NCI-H187 (cell line): ENCODE data around the gene ILDR1.

Source experiments
- DNase-seq, 2 experiments: peaks; one replicate each; lab custom pipeline; 2025; lab: John Stamatoyannopoulos, UW

Gene ILDR1

DNA sequence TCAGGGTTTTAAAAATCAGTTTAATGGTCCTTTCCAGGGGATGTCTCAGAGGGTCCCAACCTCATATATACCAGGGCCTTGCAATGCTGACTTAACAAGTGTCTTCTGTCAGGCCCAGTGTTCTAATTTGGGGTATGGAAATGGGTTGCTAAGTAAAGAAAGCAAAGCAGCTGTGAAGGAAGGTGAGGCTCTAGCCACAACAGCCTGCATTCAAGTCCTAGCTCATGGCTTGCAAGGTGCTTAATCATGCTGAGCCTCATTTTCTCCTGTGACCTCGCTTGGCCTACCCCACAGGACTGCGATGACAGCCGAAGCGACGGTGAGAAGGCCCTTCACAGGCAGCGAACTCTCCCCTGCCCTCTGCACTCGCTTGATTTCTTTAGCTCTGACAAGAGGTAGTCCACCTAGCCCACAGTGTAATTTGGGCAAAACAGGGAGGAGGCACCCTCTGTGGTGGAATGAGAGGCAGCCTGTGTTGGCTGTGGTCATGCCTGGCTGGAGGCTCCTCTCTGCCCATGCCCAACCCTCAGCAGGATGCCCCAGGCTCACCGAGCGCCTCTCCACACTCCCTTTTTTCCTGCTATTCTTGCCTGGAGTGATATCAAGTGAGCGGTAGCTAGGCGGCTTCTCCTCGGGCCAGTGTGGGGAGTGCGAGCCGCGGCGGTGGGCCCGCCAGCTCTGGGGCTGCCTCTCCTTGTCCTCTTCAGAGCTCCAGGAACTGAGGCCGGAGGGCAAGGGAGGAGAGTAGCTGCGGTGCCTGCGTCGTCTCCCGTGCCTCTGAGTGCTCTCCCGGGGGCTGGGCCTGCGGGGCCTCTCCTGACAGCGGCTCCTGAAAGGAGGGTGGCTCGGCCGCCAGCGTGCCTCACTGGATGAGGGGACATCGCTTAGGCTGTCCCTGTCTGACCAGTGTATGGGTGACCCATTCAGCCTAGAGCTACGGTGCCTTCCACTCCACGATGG lies 29.2 kb downstream of the ILDR1 start:
- no peak for DNase-seq

DNA sequence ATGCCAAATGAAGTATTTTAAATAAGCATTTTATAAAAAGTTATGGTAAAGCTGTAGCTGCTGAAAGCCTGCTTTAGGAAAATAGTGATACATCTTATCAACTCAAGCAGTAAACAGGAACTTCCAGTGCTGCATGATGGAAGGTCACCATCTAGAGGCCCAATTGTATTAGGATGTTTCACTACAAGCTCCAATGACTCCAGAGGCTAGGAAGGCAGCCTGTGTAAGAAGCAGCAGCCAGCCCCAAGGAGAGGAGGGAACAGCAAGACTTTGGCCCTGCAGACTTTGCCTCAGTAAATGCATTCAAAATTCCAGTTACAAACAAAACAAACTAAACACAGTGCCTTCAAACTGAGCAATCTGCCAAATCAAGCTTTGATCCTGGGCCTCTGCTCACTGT lies 32.1 kb downstream of the ILDR1 start:
- DNase-seq, result no peak

DNA sequence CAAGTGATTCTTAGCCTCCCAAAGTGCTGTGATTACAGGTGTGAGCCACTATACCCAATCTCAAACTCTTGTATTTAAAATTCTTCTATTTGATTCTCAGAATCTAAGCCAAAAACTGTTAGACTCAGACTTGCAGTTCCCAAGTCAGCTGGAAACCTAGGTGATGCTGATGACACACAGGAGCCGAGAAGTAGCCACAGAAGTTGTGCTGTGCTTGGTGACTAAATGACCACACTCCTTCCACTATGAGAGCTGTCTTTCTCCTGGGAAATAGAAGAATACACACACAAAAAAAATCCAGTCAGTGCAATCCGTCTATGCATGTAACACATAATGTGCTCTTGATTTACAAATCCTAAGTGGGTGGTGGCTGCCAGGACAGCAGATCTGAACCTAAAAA lies 33.9 kb downstream of the ILDR1 start:
- DNase-seq, result no peak

DNA sequence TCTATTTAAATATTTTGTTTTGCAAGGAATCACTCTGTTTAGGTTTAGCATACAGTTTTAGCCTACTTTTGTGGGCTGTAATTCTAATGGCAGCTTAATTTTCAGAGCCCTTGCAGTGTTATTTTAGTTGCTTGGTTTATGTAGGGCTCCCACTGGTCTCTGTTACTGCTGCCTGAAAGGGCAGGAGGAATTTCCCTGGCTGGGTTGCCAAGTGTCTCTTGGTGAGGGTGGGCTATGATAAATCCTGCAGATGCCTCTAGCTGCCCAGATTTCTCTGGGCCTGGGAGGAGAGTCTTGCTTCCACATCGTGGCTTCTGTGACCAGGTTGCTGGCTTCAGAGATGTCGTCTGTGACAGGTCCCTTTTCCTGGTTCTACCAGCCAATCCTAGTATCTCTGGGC lies 36.2 kb downstream of the ILDR1 start:
- DNase-seq, result no peak

DNA sequence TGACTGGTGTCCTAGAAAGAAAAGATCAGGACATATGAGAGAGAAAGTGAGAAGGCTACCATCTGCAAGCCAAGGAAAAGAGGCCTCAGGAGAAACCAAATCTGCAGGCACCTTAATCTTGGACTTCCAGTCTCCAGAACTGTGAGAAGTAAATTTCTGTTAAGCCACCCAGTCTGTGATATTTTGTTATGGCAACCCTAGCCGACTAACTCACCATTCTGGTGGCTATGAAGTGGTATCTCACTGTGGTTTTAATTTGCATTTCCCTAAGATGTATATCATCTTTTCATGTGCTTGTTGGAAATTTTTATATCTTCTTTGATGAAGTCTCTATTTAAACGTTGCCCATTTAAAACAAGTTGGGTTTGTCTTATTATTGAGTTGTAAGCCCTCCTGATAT lies 40.6 kb downstream of the ILDR1 start:
- DNase-seq, result no peak

DNA sequence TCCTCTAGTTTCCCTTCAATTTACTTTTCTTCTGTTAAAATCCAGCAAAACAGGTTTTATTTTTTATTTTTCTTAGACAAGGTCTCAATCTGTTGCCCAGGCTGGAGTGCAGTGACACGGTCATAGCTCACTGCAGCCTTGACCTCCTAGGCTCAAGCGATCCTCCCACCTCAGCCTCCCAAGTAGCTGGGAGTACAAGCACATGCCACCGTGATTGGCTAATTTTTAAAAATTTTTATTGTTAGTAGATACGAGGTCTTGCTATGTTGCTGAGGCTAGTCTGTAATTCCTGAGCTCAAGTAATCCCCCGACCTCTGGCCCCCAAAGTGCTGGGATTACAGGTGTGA lies 41.6 kb downstream of the ILDR1 start:
- DNase-seq, result no peak

DNA sequence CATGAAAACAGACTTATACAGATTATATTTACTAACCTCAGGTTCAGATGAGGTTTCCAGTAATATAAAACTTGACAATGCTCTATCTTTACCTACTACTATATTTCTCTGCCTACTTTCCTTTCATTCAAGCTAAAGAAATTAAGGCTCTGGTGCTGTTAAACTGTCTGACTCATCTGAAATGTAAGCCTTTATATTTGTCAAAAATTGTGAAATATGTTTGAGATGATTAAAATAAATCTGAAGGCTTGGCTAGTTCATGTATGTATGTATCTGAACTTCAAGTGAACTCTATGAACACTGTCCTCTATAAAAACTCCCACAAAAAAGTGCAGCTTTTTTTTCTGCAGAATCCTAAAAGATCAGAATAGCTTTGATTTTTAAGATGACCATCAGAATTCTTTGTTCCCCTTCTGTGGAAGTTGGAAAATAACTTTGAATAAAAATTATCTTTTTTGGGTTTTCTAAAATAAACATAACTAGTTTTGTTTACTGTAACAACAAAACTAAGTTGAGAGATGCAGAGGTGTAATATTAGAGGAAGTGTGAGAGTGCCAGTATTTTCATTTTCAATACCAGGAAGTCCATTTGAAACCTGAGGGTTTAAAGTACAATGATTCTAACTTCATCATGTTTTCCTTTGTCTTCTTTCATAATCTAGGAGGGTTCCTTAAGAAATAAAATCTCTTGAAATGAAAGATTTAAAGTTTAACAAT lies 42.2 kb downstream of the ILDR1 start:
- DNase-seq, result no peak

DNA sequence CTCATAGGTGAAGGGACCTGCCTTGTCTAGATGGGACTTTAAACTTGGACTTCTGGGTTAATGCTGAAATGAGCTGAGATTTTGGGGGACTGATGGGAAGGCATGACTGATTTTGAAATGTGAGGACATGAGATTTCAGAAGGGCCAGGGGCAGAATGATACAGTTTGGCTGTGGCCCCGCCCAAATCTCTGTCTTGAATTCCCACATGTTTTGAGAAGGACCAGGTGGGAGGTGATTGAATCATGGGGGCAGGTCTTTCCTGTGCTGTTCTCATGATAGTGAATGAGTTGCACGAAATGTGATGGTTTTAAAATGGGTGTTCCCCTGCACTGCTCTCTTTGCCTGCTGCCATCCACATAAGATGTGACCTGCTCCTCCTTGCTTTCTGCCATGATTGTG lies 42.8 kb downstream of the ILDR1 start:
- no peak for DNase-seq

DNA sequence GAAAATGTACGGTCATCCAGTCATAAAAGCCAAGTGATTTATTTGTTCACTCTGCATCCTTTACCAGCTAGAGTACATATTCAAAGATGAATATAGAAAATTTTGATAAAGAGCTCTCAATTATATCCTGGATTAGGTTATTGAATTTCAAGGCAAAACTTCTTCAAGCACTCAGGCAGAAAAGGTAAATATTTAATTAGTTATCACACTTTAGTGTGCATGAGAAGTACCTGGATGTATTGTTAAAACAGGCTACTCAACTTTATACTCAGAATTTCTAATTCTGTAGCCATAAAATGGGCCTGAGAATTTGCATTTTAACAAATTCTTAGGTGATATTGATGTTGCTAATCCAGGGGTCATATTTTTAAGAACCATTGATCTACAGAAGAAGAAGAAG lies 45.3 kb downstream of the ILDR1 start:
- DNase-seq, result no peak

DNA sequence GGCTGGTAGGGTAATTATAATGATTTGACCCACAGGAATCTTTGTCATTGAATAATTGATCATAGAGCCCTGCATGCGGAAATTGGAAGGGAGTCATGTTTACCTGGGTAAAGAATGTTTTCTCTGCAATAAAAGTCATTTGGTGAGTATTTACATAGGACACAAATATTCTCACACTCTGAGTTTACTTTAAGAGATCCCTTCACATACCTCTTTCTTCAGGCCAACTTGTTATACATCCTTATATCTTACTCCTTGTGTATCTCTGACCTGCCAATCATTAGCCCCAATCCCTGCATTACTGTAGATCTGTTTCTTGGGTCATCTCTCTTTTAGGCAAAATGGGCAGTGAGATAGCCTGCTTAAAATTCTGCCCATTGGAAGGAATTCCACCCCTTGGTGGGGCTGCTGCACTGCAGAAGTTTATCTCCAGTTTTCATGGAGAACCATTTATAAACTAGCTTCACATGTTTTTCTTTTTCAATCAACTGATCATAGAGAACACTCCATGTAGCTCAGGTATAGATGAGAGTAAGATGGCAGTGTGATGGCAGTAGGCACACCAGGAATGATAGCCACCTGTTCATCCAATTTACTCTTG lies 46.2 kb downstream of the ILDR1 start:
- no peak for DNase-seq

DNA sequence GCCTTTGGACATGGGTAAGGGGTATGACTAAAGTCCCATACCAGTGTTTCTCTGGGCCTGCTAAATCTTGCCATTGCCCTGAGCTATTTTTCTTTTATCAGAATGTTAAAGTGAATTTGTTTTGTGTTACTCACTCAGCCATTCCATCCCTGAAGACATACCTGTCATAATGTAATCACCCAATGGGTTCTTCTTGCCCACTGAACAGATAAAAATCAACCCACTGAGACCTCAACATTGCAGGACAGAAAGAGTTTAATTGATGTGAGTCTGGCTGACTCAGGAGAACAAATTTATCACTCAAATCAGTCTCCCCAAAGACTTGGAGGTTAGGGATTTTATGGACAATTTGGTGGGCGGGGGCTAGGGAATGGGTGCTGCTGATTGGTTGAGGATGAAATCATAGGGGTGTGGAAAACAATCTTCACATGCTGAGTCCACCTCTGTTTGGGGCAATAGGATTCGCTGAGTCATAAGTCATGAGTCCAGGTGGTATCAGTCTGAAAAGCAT lies 47.4 kb downstream of the ILDR1 start:
- no peak for DNase-seq

DNA sequence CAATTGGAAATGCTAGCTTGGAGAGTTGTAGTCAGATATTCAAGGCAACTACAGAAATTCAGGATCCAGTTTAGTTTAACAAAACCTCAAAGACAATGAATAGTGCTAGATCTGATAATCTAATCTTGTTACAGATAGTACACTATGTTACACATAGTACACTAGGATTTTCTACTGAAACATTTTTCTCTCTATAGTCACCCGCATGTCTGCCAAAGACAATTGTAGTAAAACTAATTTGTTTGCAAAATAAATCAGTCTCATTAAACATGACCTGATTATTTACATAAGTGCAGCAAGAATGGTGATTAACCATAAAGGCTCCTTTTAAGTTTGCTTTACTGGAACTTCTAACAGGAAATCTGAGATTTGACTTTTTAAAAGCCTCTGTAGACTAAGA lies 52.0 kb downstream of the ILDR1 start:
- no peak for DNase-seq

DNA sequence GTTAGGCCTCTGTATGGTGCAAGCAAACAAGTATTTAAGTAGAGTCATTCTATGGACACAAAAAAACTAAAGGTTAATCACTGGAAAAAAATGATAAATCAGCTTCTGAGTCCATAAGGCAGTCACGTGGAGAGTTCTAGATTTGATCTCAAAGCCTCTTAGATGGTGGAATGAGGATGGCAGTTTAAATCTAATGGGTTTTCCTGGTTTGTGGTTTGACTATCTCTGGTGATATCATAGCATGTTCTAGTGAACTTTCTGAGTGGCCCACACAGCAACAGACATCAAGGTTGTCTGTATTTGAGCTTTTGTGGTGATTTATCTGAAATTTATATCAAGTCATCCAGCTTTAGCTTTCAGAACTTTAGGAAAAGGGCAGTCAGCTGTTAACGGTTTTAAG lies 52.4 kb downstream of the ILDR1 start:
- DNase-seq, result no peak

DNA sequence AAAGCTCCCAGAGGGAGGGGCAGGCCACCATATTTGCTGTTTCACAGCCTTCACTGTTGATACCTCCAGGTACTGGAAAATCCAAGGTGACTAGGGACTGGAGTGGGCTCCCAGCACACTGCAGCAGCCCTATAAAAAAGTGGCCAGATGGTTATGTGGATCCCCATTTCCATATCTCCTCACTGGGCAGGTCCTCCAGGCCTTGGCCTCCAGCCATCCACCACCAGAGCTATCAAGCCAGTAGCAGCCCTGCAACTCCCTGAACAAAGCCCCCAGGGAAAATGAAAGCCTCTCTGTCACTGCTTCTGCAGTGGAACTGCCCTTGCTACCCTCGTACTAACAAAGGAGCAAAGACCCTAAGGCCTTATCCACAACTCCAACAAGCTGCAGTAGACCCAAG lies 58.4 kb downstream of the ILDR1 start:
- no peak for DNase-seq

DNA sequence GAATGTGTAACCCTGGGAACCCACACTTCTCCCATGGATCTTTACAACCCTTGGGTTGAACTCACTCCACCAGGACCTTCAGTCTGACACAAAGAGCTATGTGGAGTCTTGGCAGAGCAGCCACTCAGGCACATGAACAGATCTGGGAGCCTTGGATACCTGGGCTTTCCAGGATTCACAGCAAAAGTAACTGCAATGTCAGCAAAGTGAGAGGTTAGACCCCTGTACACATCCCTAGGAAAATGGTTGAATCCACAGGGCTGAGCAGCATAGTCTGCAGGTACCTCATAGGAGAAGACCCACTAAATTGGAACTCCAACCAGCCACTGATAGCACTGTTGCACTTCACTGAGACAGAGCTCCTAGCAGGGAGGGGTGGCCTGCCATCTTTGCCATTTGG lies 59.6 kb downstream of the ILDR1 start:
- no peak for DNase-seq

DNA sequence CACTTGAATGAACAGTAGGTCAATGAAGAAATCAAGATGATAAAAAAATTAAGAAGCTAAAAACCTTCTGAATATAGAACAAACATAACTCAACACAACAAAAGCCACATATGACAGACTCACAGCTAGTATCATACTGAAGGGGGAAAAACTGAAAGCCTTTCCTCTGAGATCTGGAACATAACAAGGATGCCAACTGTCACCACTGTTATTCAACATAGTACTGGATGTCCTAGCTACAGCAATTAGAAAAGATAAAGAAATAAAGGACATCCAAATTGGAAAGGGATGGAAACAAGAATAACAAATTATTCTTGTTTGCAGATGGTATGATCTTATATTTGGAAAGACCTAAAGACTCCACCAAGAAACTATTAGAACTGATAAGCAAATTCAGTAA lies 60.8 kb downstream of the ILDR1 start:
- no peak for DNase-seq

DNA sequence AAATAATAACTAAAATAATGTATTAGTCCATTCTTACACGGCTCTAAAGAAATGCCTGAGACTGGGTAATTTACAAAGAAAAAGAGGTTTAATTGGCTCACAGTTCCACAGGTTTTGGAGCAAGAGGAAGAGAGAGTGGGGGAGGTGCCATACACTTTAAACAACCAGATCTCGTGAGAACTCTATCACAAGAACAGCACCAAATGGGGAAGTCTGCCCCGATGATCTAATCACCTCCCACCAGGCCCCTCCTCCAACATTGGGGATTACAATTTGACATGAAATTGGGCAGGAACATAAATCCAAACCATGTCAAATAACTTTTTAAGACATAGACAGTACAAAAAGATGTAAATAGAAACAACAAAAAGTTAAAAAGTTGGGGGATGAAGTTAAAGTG lies 63.2 kb downstream of the ILDR1 start:
- DNase-seq, result no peak

DNA sequence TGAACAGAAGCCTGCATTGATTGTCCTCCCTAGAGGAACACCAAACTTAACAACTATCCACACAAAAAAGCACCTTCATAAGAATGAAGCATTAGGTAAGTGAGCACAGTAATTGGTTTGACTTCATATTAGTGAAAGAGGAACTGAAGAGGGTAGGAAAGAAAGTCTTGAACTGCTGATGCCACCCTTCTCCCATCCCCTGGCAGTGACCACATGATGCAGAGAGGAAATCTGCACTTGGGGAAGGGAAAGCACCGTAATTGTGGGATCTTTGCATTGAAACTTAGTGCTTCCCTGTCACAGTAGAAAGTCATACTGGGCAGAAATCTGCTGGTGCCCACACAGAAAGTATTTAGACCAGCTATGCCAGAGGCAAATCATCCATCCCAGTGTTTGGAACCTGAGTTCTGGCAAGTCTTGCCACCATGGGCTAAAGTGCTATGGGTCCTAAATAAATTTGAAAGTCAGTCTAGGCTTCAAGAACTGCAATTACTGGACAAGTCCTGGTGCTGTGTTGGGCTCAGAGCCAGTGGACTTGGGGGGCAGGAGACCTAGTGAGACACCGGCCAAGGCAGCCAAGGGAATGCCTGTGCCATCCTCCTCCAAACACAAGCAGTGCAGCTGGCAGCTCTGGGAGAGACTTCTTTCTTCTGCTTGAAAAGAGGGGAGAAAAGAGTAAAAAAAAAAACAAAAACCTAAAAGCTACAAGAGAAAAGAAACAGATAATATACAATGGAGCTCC lies 64.2 kb downstream of the ILDR1 start:
- no peak for DNase-seq

DNA sequence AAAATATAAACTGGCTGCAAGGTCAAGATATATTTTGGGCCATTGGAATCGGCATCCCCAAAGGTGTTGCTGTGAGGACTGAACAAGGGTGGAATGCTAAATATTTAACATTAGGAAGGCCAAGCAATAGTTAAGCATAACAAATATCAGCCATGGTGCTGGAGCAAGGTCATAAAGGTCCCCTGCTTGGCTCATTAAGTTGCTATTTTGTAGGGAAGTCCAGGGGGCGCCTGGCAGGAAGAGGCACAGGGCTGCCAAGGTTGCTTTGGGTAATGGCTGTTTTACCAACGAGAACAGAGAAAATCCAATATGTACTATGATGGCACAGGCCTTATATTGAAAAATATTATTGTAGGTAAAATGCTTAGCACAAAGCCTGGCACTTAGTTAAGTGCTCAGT lies 65.7 kb downstream of the ILDR1 start:
- DNase-seq, result no peak

DNA sequence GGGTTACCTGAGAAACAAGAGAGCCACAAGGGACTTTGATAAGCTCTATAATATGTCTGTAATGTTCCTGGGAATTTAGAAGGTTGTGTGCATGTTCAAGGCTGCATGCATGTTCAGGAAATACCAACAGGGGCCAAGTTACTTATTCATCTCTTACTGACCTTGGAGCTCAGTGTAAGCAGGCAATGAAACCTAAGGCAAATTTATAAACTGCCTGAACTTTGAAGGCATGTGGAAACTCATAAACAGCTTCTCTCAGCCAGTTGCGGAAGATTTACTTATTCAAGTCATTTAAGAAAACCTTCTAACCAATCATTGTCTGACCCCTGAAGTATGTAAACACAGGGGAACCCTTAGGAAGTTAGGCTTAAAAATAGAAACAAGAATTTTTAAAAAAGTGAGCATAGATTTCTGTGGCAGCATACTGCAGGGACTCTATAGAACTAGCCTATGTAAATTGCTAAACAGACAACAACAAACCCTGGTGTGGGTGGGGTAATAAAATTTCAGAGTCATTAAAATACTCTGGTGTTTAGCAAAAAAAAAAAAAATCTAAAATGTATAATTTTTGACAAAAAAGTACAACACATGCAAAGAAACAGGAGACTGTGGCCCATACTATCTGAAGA lies 70.6 kb downstream of the ILDR1 start:
- no peak for DNase-seq

DNA sequence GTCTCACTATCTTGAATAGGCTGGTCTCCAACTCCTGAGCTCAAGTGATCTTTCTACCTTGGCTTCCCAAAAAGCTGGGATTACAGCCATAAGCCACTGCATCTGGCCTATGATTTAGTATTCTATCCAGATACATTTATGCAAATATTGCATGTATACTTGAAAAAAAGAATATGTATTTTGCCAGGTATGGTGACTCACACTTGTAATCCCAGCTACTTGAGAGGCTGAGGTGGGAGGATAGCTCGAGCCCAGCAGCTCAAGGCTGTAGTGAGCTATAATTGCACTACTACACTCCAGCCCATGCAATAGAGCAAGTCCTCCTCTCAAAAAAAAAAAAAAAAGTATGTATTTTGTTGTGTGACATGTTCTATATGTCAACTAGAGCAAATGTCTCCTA lies 73.4 kb downstream of the ILDR1 start:
- no peak for DNase-seq

DNA sequence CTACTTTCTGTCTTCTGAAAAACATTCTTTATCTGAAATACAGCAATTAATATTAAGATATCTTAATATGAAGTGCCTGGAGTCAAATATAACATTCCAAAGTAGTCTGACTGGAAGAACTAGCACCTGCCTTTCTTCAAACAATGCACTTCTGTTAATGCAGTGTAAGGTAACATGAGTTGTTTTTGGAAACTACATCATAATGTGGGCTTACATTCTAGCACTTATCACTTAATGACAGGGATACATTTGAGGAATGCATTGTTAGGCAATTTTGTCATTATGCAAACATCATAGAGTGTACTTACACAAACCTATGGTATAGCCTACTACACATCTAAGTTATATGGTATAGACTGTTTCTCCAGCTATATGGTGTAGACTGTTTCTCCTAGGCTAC lies 78.6 kb downstream of the ILDR1 start:
- no peak for DNase-seq
